Kidney (tissue), 14 donors: ENCODE measurements around the gene SPINK6. TPM values are rescaled to one million over a fixed set of nuclear protein-coding genes. Genes with fewer than 3 reads are reported as not detected.

ENCODE experiments used
- DNase-seq, 5 donors: peaks; one replicate each; pipeline ENCODE4 v3.0.0-alpha.2; 2013 to 2020
- FAIRE-seq: peaks from 2 replicates; lab custom pipeline; 2012; peaks lifted over from hg19 to GRCh38; lab: Jason Lieb, UNC
- H3K27ac ChIP-seq, 2 donors: one replicate each; pipeline ENCODE4 v1.7.0; 2013; ENCODE audit warnings: low read depth in 2 of 2, low read length in 2 of 2, inconsistent platforms in 1 of 2
- H3K27me3 ChIP-seq: one replicate; pipeline ENCODE4 v1.7.1; 2013; ENCODE audit warnings: low read length, inconsistent platforms; ENCODE audit not compliant: control insufficient read depth, insufficient read depth
- H3K36me3 ChIP-seq, 3 donors: one replicate each; pipeline versions ENCODE4 v1.7.0 to v1.7.1; 2013; ENCODE audit warnings: low read length in 3 of 3, control low read depth in 1 of 3, inconsistent platforms in 1 of 3; ENCODE audit not compliant: insufficient read depth in 3 of 3, control insufficient read depth in 2 of 3
- H3K4me1 ChIP-seq, 3 donors: one replicate each; pipeline versions ENCODE4 v1.7.0 to v1.7.1; 2013; ENCODE audit warnings: low read length in 3 of 3, inconsistent platforms in 1 of 3, low read depth in 1 of 3; ENCODE audit not compliant: control insufficient read depth in 2 of 3, insufficient read depth in 2 of 3
- H3K4me3 ChIP-seq, 3 donors: one replicate each; pipeline versions ENCODE4 v1.7.0 to v1.8.1; 2013; ENCODE audit warnings: low read length in 3 of 3, control low read depth in 1 of 3, inconsistent platforms in 1 of 3
- H3K9ac ChIP-seq, 3 donors: one replicate each; pipeline versions ENCODE4 v1.7.0 to v1.7.1; 2013; ENCODE audit warnings: low read length in 3 of 3, control low read depth in 1 of 3, inconsistent platforms in 1 of 3
- H3K9me3 ChIP-seq, 3 donors: one replicate each; pipeline versions ENCODE4 v1.7.0 to v1.7.1; 2013; ENCODE audit warnings: low read length in 3 of 3, control low read depth in 1 of 3, inconsistent platforms in 1 of 3; ENCODE audit not compliant: control insufficient read depth in 2 of 3, insufficient read depth in 1 of 3
- CTCF ChIP-seq: IDR thresholded peaks from 3 replicates; pipeline ENCODE4 v1.5.1; 2012; ENCODE audit warnings: mild to moderate bottlenecking, moderate library complexity, borderline replicate concordance; ENCODE audit not compliant: insufficient read depth; ENCODE audit errors: extremely low read depth
- intact Hi-C: fragments of 100-400 bp; cut with DNase I; formaldehyde crosslinking; loops from one replicate; pipeline ENCODE4 v1.11.1; 2022
- polyA plus RNA-seq: library from polyadenylated mRNA; stranded (reverse); fragments of 350-450 nt; fragmentation: Illumina TruSeq; extraction: RNeasy Lipid Tissue Mini Kit (QIAGEN cat#74804); gene quantifications from one replicate; pipeline ENCODE4 v1.2.3, GENCODE V29; 2014; ENCODE audit warnings: low read depth, low replicate concordance; ENCODE audit not compliant: insufficient read depth
- total RNA-seq: library from RNA; stranded (reverse); fragmentation: NEBNext Ultra II Directional; extraction: Animal tissue kit (Norgen Biotek cat#: 25700); gene quantifications from one replicate; pipeline ENCODE4 v1.2.1, GENCODE V29; 2021
- donor health status: control.
- donor health status: control.
- donor health status: control.
- donor health status: control.
- donor health status: control.
- donor health status: DM: yes; HTN: yes; CAD: no.
- donor health status: Normal renal cell carcinoma (clear cell type).

The SPINK6 gene
- total and polyA plus RNA-seq, 2 donors from 2014 or later, result not detected

- DNase-seq (no peak), FAIRE-seq (no peak)
- Histone ChIP-seq H3K27ac (no peak overlapping the region), H3K4me1 (no peaks in the 10 kb centered on the region), H3K4me3 (no peak overlapping the region), H3K9ac (no peak overlapping the region), H3K27me3 (no peaks in the 10 kb centered on the region), H3K9me3 (no peaks in the 10 kb centered on the region), H3K36me3 (no peaks in the 10 kb centered on the region)
- no peak for TF ChIP-seq CTCF
- intact Hi-C loops, result no loop called here
Observed at GRCh38 chr5:148214665-148215185, 11.9 kb downstream of the SPINK6 start.

- Histone ChIP-seq H3K9ac (no peak overlapping the region), H3K27me3 (no peaks in the 10 kb centered on the region), H3K9me3 (no peaks in the 10 kb centered on the region), H3K4me1 (no peaks in the 10 kb centered on the region), H3K36me3 (no peaks in the 10 kb centered on the region), H3K27ac (no peak overlapping the region), H3K4me3 (no peak overlapping the region)
- FAIRE-seq (no peak), DNase-seq (no peak)
- intact Hi-C loops, result no loop called here
- TF ChIP-seq CTCF, result no peak
Observed at GRCh38 chr5:148221508-148221907, 18.7 kb downstream of the SPINK6 start.

- H3K9ac ChIP-seq, result no peak overlapping the region
- intact Hi-C loops, result no loop called here
- H3K27me3 ChIP-seq, result no peaks in the 10 kb centered on the region
- TF ChIP-seq CTCF, result no peak
- DNase-seq (no peak), FAIRE-seq (no peak)
- no peaks in the 10 kb centered on the region for H3K36me3 ChIP-seq
- no peaks in the 10 kb centered on the region for H3K4me1 ChIP-seq
- H3K9me3 ChIP-seq, result no peaks in the 10 kb centered on the region
- no peak overlapping the region for H3K4me3 ChIP-seq
- H3K27ac ChIP-seq, result no peak overlapping the region
Observed at GRCh38 chr5:148224117-148224742, 21.4 kb downstream of the SPINK6 start.
